SH-SY5Y (cell line): ENCODE results near the gene RCAN2.

Experiments used
- GATA2 ChIP-seq: IDR thresholded peaks from 2 replicates; pipeline ENCODE4 v1.6.1; 2011; ENCODE audit warnings: mild to moderate bottlenecking, low read depth, low read length
- GATA3 ChIP-seq: IDR thresholded peaks from 2 replicates; pipeline ENCODE4 v1.6.1; 2011; ENCODE audit warnings: low read depth, mild to moderate bottlenecking, low read length, moderate library complexity

DNA sequence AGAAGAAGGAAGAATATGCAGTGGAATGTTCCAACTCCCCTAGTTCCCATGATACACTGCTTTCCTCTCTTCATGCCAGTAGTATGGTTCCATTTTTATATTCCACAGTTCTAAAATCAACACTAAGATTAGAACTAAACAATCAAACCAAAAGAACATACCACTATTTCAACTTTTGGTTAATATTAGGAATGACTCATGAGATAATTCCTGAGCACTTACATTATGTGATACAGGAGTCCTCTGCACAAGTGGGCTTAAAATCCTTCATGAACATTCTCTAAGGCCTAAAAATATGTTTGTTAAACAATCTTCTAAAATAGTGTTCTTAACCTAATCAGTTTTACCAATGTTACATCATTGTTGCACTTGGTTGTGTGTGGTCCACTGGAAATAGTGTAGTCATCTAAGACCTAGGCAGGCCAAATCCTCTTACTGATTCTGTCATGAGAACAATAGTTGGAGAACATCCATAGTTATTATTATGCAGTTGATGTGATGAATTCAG is 30.3 kb upstream of the RCAN2 start:
- TF ChIP-seq GATA3, result no peak
- TF ChIP-seq GATA2, result no peak
